DMS153 (cell line): Measurements from ENCODE around the gene KRT77.
A peak's percentile ranks its signal among the peaks of the same experiment; 100 is the strongest.

ENCODE experiments used
- DNase-seq: peaks from one replicate; lab custom pipeline; 2025; lab: John Stamatoyannopoulos, UW

Gene KRT77

DNA sequence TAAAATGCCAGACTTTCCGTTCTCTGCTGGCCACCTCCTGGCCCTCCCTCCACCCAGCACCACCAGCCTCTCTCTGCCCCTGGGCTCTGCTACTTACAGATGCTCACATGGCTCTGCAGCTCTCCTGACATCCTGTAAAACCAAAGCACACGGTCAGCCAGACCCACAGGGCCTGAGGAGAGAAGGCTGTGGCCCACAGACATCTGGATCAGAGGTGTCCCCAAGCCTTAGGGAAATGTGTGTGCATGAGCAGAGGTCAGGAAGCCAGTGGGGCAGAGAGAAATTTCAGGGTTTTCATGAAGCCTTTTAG, 11.5 kb downstream of the KRT77 start:
- DNase-seq, result no peak

DNA sequence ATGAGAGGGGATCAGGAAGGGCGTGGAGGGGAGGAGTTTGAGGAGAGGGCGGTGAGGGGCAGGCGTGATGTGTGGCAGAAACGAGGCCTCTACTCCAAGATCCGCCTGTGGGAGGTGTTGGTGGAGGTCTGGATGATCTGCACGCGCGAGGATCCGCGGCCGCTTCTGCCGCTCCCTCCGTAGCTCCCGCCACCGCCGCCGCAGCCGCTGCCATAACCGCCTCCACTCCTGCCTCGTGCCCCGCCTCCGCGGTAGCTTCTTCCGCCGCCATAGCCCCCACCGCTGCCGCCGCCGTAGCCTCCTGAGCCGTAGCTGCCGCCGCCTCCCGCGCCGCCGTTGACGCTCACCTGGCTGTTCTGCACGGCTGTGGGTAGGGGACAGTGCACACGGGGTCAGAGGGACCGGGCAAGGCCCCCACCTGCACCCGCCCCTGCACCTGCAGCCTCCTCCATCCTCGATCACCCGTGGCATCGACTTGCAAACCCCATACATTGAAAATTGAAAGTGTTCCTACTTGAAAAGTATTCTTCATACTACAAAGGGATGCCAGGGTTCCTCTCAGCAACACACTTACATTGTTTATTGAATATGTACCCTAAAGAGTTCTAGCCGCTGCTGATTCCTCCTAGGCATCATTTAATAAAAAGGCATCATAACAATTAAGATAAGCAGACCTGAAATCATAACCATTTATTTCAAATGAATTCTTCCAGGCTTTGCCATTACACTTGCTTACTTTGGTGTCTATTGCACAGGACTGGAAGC, 12.1 kb downstream of the KRT77 start:
- peak; percentile 6 for DNase-seq

GRCh38 chr12:52690351-52691075, 12.8 kb downstream of the KRT77 start:
- no peak for DNase-seq

GRCh38 chr12:52689936-52690335, 13.4 kb downstream of the KRT77 start:
- no peak for DNase-seq

DNA sequence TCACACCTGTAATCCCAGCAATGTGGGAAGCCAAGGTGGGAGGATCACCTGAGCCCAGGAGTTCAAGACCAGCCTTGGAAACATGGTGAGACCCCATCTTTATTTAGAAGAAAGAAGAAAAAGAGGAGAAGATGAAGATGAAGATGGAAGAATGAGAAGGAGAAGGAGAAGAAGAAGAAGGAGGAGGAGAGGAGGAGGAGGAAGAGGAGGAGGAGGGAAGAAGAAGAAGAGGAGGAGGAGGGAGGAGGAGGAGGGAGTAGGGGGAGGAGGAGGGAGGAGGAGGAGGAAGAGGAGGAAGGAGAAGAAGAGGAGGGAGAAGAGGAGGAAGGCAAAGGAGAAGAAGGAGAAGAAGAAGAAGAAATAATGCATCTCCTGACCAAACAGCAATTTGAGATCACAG, 14.1 kb downstream of the KRT77 start:
- DNase-seq, result no peak

DNA sequence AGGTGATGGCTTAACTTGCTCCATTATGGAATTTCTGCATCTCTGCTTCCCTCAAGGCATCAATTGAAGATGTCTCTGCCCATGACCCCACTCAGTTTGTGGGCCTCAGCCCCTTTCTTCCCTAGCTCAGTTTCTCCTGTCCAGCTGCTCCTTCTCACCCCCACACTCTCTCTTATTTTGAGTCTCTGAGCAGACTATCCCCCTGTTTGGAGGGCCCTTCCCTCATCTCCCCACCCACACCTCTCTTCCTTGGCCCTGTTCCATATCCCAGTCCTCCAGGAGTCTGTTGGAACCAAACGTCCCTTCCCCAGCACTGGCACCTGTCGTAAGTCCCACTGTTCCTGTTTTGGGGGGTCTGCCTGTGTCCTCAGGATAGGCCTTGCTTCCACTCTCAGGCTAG, 14.8 kb downstream of the KRT77 start:
- DNase-seq, result no peak

DNA sequence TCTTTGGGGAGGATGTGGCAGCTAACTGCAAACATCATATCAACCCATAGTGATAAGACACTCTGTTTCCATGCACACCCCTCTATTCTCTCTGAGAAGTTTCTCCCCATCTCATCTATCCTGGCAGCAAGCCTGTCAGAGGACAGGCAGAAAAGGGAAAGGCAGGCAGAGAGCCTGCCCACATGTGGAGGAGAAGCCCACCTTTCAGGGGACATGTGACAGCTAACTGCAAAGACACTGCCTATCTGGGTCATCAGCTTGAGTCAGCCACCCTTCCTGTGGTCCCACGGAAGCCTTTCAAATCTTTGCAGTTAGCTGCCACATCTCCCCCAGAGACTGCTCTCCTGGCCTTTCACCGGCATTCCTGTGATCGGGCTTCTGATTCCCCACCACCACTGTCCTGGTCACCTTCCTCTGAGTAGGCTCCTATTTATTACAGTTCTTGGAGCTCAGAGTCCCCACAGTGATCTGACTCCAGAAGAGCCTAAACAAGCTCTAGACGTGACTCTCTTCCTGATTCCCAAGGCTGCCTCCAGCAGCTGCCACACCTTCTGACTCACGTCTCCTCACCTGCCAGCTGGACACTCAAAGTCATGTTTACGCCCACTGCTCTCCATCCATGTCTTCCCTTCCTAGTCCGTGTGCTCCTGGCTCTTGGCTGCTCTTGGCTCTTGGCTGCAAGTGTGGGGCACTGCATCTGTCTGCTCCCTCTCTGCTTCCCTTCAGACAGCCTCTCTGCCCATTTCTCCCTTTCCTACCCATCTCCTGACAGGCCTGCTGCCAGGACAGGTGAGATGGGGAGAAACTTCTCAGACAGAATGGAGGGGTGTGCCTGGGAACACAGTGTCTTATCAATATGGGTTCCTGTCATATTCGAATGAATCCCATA, 15.6 kb downstream of the KRT77 start:
- no peak for DNase-seq

DNA sequence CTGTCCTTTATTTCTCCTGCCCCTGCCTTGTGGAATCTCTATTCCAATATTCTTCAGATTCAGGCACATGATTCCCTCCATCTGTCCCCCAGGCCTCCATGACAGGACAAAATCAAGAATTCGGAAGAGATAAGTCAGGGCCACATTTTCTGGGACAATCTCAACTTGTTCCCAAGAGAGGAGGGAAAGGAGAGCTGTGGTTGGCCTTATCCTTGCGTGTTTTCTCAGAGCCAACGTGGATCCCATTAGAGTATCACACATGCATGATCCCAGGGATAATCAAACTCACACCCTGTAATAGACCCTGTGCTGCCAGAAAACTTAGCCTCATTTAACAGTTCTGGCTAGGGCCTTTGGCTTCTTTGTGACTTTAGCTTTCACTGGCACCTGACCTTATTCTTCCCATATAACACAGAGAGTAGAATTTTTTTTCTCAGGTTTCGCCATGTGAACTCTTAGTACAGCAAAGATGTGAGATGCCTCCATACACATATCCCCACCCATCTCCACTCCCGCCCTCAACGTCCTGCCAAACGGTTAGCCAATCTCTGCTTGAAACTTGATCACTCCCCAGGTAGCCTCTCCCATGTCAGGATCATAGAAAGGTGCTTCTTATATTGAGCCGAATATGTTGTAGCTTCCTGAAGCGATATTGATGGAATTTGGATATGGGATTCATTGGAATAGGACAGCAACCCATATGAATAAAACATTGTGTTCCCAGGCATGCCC, 16.4 kb downstream of the KRT77 start:
- no peak for DNase-seq

DNA sequence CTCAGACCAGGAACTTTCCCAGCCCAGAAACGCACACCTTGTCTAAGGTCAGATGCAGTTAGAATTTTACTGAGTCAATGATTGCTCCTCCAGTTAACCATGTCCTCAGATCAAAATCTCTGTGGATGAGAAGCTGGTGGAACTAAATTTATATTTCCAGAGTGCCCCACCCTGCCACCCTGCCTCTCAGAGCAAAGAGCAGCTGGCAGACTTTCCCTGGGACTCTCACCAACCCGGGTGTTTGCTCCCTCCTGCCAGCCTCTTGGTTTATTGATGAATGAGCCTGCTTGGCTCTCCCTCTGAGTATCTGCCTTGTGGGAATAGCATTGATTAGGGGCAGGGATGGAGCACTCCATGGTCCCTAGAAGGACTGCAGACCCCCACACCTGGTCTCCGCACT, 17.3 kb downstream of the KRT77 start:
- no peak for DNase-seq

- no peak for DNase-seq
Measured at GRCh38 chr12:52685406-52685890, 17.9 kb downstream of the KRT77 start.

- DNase-seq, result no peak
Measured at GRCh38 chr12:52684431-52684830, 18.9 kb downstream of the KRT77 start.

DNA sequence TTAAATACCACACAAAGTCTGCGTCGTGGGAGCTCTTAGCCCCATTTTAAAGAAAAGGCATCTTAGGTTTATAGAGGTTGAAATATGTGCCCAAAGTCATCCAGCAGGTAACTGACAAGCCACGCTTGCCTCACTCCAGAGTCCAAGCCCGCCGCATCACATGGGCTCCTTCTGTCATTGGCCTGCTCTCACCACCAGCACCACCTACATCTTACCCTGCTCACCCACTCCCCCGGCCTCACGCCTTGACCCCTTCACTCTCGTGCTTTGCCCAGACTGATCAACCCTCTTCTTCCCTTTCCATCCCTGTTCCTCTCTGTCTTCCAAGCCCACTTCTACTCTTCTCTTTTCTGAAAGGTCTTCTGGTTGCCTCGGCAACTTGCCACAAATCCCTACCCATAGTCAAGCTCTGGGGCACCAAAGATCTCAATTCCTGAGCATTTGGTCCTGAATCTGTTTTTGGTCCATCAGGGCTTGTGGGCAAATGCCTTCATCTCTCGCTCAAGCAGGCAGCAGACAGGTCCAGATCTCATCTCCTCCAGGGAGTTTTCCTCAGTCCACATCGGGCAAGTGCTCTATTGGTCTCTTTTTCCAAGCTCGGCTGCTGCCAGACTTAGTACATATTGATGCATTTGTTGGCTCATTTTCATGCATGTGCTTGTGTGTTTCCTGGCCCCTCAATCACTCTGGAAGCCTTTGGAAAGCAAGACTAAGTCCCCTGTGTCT, 19.6 kb downstream of the KRT77 start:
- DNase-seq, result no peak

DNA sequence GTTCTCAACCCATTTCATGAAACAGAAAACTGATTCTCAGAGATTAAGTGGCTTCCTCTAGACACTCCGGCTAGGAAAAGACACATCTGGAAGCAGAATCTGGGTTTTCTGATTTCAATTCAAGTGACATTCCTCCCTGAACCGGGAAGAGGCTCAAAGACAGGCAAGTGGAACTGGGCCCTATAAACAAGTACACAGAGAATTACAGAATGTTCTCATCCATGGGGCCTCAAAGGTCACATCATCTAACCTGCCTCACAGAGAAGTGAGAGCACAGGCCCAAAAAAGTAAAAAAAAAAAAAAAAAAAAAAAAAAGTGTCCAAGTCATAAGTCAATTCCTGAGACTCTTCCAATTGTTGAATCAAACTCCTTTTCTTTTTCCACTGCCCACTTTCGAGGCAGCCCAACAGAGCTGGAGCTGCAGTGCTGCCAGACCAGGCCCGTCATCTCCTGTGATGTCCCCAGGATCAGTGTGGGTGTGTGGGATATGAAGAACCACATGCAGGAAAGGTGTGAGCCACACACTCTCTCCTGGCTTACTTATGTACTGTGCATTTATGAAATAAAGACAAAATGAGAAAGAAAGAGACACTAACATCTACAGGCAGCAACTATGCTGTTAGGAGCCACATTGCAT, 20.3 kb downstream of the KRT77 start:
- DNase-seq, result no peak

- DNase-seq, result no peak
Measured at GRCh38 chr12:52682381-52682660, 21.0 kb downstream of the KRT77 start.

- DNase-seq, result no peak
Measured at GRCh38 chr12:52681526-52682380, 21.6 kb downstream of the KRT77 start.

- no peak for DNase-seq
Measured at GRCh38 chr12:52680363-52680762, 23.0 kb downstream of the KRT77 start, which contains the start of gene KRT1. KRT1 (minus strand) TSS chr12:52680407; CDS start chr12:52680348, 59 bp downstream.

- DNase-seq, result no peak
Measured at GRCh38 chr12:52679875-52680274, 23.4 kb downstream of the KRT77 start.

DNA sequence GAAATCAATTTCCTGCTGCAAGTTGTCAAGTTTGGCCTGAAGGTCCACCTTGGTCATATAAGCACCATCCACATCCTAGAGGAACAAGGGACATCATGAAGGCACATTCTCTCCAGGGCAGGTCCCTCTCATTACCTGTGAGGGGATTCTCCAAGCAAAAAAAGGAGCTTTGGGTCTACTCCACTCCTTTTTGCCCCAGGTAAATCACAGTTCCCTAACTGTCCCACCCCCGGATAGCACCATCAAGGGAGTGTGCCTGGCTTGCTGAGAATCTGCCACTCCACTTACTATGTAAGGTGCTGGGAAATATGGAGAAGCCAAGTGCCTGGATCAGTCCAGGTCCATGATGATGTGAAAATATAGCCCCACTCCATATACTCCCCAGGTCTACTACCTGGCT, 25.7 kb downstream of the KRT77 start:
- no peak for DNase-seq

GRCh38 chr12:52677126-52677525, 26.2 kb downstream of the KRT77 start:
- no peak for DNase-seq

GRCh38 chr12:52676163-52676562, 27.2 kb downstream of the KRT77 start:
- DNase-seq, result no peak
